Astrocyte (in vitro differentiated cells and primary cell): ENCODE results near the gene HSPA1B.

Experiments used
- CTCF ChIP-seq: IDR thresholded peaks from 2 replicates; pipeline ENCODE4 v1.5.1; 2011; ENCODE audit warnings: low read depth, mild to moderate bottlenecking, inconsistent platforms, low read length, moderate library complexity; ENCODE audit not compliant: insufficient read depth
- EZH2 ChIP-seq: IDR thresholded peaks from 2 replicates; pipeline ENCODE4 v1.6.1; 2012; ENCODE audit warnings: mild to moderate bottlenecking, low read length, inconsistent platforms; ENCODE audit not compliant: insufficient read depth

- TF ChIP-seq CTCF (no peak), EZH2 (no peak)
These were observed 32.8 kb downstream of the HSPA1B start for GRCh38 chr6:31860349-31860748.
